ENCODE data around the gene RELT. TPM values are rescaled to one million over a fixed set of nuclear protein-coding genes. Genes with fewer than 3 reads are reported as not detected.

The RELT gene
- total and polyA plus RNA-seq, 9 of the 15 experiments (the other 6 are each of a cell fraction or from before 2014, with no cell fraction given) = 1.1 to 20.2 (median 7.4) TPM

DNA sequence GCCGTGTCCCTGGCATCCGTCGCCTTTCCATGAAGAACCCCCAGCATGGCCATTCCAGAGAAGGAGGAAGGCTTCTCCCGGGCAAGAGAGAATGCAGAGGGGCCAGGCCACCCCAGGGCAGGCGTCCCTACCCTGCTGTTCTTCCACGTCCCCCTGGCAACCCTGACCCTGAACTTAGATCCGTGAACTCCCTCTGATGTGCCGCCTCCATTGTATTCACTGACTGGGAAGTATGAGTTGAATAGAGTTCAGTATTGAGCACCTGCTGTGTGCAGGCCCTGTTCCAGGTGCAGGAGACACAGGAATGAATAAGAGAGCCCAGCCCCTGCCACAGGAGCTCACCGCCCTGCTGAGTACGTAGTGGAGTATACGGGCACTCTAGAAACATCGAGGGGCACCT is 29.1 kb upstream of the RELT start:
- H3K79me2 ChIP-seq (ENCODE audit: control insufficient read depth, insufficient read depth, low read length) = no peaks in the 10 kb centered on the region

More for the DNA sequence above, 29.1 kb upstream of the RELT start:
- ChIA-PET POLR2A (no interaction called here), CTCF (ENCODE audit: low intra/inter-chr PET ratio) (no interaction called here)
- no peak for TF ChIP-seq CREM (IDR thresholded peaks at IDR 0.05; ENCODE audit: low read depth)
- TF ChIP-seq, protein P1, sequence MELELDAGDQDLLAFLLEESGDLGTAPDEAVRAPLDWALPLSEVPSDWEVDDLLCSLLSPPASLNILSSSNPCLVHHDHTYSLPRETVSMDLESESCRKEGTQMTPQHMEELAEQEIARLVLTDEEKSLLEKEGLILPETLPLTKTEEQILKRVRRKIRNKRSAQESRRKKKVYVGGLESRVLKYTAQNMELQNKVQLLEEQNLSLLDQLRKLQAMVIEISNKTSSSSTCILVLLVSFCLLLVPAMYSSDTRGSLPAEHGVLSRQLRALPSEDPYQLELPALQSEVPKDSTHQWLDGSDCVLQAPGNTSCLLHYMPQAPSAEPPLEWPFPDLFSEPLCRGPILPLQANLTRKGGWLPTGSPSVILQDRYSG (tag; conservative IDR thresholded peaks at IDR 0.05; ENCODE audit: low read depth) = no peak
- TF ChIP-seq OTX1 (CRISPR knock-in tag; IDR thresholded peaks at IDR 0.05) = no peak
- TF ChIP-seq CBX5 (IDR thresholded peaks at IDR 0.05; ENCODE audit: borderline replicate concordance, low read depth) = no peak
- TF ChIP-seq CBX3 (IDR thresholded peaks at IDR 0.05; ENCODE audit: borderline replicate concordance in 1 of 2, low read length in 2 of 2) = no peak
- TF ChIP-seq, protein P2, sequence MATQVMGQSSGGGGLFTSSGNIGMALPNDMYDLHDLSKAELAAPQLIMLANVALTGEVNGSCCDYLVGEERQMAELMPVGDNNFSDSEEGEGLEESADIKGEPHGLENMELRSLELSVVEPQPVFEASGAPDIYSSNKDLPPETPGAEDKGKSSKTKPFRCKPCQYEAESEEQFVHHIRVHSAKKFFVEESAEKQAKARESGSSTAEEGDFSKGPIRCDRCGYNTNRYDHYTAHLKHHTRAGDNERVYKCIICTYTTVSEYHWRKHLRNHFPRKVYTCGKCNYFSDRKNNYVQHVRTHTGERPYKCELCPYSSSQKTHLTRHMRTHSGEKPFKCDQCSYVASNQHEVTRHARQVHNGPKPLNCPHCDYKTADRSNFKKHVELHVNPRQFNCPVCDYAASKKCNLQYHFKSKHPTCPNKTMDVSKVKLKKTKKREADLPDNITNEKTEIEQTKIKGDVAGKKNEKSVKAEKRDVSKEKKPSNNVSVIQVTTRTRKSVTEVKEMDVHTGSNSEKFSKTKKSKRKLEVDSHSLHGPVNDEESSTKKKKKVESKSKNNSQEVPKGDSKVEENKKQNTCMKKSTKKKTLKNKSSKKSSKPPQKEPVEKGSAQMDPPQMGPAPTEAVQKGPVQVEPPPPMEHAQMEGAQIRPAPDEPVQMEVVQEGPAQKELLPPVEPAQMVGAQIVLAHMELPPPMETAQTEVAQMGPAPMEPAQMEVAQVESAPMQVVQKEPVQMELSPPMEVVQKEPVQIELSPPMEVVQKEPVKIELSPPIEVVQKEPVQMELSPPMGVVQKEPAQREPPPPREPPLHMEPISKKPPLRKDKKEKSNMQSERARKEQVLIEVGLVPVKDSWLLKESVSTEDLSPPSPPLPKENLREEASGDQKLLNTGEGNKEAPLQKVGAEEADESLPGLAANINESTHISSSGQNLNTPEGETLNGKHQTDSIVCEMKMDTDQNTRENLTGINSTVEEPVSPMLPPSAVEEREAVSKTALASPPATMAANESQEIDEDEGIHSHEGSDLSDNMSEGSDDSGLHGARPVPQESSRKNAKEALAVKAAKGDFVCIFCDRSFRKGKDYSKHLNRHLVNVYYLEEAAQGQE (IDR thresholded peaks at IDR 0.05; ENCODE audit: borderline replicate concordance) = no peak
- TF ChIP-seq, protein P2 (CRISPR knock-in tag; IDR thresholded peaks at IDR 0.05; ENCODE audit: low read depth) = no peak
- TF ChIP-seq FOS (IDR thresholded peaks at IDR 0.05; ENCODE audit: extremely low read depth, insufficient read length) = no peak
- TF ChIP-seq, protein P3, sequence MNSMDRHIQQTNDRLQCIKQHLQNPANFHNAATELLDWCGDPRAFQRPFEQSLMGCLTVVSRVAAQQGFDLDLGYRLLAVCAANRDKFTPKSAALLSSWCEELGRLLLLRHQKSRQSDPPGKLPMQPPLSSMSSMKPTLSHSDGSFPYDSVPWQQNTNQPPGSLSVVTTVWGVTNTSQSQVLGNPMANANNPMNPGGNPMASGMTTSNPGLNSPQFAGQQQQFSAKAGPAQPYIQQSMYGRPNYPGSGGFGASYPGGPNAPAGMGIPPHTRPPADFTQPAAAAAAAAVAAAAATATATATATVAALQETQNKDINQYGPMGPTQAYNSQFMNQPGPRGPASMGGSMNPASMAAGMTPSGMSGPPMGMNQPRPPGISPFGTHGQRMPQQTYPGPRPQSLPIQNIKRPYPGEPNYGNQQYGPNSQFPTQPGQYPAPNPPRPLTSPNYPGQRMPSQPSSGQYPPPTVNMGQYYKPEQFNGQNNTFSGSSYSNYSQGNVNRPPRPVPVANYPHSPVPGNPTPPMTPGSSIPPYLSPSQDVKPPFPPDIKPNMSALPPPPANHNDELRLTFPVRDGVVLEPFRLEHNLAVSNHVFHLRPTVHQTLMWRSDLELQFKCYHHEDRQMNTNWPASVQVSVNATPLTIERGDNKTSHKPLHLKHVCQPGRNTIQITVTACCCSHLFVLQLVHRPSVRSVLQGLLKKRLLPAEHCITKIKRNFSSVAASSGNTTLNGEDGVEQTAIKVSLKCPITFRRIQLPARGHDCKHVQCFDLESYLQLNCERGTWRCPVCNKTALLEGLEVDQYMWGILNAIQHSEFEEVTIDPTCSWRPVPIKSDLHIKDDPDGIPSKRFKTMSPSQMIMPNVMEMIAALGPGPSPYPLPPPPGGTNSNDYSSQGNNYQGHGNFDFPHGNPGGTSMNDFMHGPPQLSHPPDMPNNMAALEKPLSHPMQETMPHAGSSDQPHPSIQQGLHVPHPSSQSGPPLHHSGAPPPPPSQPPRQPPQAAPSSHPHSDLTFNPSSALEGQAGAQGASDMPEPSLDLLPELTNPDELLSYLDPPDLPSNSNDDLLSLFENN (IDR thresholded peaks at IDR 0.05; ENCODE audit: low read depth in 2 of 2, low read length in 2 of 2) = no peak
- no peak for TF ChIP-seq WHSC1 (IDR thresholded peaks at IDR 0.05; ENCODE audit: low read length)
- WGBS (ENCODE audit: insufficient coverage, low coverage, missing lambda C conversion rate) = 15% methylated on average over 9 of the region's 12 CpGs
- Histone ChIP-seq H3K4me2 (ENCODE audit: insufficient read depth, low read length) (no peak overlapping the region), H3K4me1 (replicated peaks in 1 of 2; ENCODE audit: control insufficient read depth in 2 of 2, insufficient read depth in 2 of 2, low read length in 2 of 2) (peaks cover 3 to 23% of the 10 kb centered on the region in 2 experiments; a peak in 3 of 5 replicates), H4K20me1 (replicated peaks; ENCODE audit: control insufficient read depth, insufficient read depth, low read length) (no peaks in the 10 kb centered on the region), H3K9ac (ENCODE audit: insufficient read depth in 1 of 2, low read depth in 2 of 2, low read length in 2 of 2) (peak overlapping the region in 1 of 2 experiments; percentile 37; a peak in 1 of 4 replicates), H3K36me3 (ENCODE audit: control insufficient read depth, insufficient read depth, low read length) (no peaks in the 10 kb centered on the region), H3K27me3 (ENCODE audit: control insufficient read depth in 2 of 2, insufficient read depth in 2 of 2, low read length in 2 of 2) (peaks cover 0 to 30% of the 10 kb centered on the region in 2 experiments; a peak in 3 of 5 replicates), H2AFZ (ENCODE audit: low read depth, low read length) (no peak overlapping the region), H3K4me3 (no peak overlapping the region), H3K27ac (ENCODE audit: extremely low read depth, low read depth, low read length) (no peak overlapping the region), H3K9me1 (ENCODE audit: control insufficient read depth, insufficient read depth, low read length) (no peaks in the 10 kb centered on the region), H3K9me3 (replicated peaks; ENCODE audit: control insufficient read depth, insufficient read depth, low read depth, low read length) (no peaks in the 10 kb centered on the region)
- ATAC-seq (no peak), FAIRE-seq (no peak), DNase-seq (ENCODE audit: extremely low read depth in 1 of 4, low spot score in 3 of 4) (no peak)
- in situ Hi-C loops (cut with MboI) (no loop called here), intact Hi-C loops (cut with micrococcal nuclease) (no loop called here)
- BruUV-seq (replicated peaks) = no TSS peak

Measured in K562 (cell line).